GM19043 (cell line): ENCODE measurements around the gene NAALADL2.
"Not testable (repeated sequence)": the region's sequence is repeated elsewhere in the genome, so short reads cannot be mapped to it uniquely, and the experiment has no call there.

Experiments used
- ATAC-seq: cut with Tn5 transposase; IDR thresholded peaks from one replicate; pipeline ENCODE4 v1.9.1; 2021; ENCODE audit warnings: low read depth; ENCODE audit not compliant: unreplicated experiment

Gene NAALADL2

DNA sequence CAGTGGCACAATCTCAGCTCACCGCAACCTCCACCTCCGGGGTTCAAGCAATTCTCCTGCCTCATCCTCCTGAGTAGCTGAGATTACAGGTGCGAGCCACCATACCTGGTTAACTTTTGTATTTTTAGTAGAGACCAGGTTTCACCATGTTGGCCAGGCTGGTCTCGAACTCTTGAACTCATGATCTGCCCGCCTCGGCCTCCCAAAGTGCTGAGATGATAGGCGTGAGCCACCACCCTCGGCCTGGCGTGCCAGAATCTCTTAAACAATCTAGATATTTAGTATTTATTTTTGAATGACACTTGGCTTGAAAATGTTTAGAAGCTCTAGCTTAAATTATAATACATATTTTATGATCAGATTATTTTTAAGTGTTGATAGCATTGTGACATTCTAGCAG lies 755.0 kb downstream of the NAALADL2 start:
- not testable (repeated sequence) for ATAC-seq

DNA sequence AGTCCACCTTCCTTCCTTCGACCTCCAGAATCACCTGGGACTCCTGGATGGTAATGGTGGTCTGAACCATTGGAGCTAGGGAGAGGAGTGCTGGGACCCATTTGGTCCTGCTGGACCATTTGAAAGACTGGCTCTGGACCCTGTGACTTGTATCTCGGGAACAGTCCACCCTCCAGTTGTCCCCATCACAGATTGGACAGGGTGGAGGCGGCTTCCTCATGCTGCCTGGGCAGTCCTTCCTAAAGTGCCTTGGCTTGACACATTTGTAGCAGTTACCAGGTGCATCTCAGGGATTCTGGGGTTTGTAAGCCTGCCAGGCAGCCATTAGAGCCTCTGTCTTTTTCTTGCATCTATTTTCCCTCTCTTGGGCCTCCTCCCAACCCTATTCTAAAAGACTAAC lies 758.1 kb downstream of the NAALADL2 start:
- ATAC-seq = no peak

DNA sequence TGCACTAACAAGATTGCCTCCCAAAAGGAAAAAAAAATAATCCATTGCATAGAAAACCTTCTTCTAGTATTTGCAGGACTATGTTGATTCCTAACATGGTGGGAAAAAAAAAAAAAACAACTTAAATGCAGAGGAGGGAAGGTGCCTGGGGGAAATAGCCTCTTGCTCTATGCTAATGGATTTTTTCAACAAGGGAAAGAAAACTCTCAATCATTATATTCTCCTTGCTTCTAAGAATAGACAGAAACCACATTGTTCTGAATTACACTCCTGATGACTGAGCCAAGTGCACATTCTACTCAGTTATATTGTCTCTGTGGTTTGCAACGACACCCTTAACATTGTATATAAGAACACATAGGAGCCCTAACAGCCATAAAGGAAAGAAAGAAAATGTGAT lies 760.2 kb downstream of the NAALADL2 start:
- no peak for ATAC-seq

DNA sequence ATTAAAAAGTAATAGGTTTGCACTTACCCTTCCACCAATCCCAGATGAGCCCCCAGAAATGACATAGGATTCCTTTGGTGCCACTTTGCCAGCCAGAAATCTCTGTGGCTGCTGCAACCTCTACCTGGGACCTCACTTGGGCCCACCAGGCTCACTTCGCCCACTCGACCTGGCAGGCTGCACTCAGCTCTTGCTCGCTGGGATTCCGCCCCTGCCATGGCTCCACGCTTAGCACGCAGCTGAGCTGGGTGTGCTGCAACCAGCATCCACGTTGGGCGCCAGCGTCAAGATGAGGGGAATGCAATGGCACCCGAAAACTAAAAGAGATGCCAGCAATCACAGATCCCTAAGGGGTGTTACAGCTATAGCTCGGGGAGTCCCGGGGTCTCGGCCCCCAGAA lies 761.0 kb downstream of the NAALADL2 start:
- ATAC-seq = no peak

DNA sequence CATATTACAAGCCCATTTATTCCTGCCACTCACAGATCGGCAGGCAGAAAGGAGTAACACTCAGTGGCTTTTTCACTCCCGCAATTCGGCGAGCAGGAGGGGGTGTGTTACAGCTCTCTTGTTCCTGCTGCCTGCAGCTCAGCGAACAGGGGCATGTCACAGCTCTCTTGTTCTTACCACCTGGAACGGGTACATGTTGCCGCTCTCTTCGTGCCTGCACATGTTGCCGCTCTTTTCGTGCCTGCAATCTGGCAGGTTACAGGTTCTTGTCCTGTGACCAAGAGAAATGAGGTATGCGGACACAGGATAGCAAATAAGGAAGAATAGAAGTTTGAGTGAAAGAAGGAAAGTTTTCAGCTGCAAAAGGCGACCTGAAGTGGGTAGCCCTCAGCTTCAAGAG lies 761.4 kb downstream of the NAALADL2 start:
- no peak for ATAC-seq

DNA sequence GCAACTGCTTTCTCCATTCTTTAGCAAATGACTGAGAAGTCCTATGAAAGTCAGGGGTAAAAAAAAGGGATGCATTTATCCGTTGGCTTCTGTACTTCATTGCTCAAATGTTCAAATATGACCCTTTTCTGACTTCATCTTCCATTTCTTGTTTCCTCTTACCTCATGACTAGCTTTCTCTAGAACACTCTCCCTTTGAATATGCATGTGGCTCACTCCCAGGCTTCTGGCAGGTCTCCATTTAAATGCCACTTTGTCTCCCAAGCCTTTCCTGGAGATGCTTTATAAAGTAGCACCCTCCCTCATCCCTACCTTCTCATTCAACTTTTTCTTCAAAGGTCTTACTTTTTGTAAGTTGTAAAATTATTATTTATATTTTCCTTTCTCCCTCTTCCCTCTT lies 781.8 kb downstream of the NAALADL2 start:
- no peak for ATAC-seq

DNA sequence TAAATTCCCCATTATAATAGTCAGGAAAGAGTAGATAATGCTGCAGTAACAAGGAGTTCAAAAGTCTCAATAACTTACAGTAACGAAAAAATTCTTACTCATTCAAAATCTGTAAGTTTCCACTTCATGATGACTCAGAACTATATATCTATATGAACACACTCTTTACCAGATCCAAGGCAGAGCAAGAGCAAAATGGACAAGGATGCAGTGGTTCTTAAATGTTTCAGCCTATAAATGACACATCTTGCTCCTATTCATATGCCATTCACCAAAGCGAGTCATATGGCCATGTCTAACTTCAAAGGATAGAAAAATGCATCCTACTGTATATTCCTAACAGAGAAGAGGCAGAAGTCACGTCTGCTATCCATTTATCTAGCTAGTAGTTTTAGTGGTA lies 787.7 kb downstream of the NAALADL2 start:
- no peak for ATAC-seq

DNA sequence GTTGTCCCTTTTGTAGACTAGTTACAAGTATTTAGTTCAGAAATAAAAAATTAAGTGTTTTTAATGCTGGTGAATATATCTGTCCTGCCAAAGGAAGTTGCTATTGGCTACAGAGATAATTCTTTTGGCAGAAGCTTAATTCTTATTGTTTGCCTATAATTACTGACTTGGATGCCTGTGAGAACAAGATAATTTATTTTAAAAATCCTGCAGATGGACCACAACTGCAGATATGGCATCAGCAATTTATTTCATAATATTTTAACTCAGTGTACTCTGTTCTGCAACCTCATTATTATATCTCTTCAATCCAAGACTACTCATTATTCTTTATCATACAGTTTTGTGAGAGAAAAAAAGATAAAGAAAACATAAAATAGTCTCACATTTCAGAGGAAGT lies 789.8 kb downstream of the NAALADL2 start:
- no peak for ATAC-seq

DNA sequence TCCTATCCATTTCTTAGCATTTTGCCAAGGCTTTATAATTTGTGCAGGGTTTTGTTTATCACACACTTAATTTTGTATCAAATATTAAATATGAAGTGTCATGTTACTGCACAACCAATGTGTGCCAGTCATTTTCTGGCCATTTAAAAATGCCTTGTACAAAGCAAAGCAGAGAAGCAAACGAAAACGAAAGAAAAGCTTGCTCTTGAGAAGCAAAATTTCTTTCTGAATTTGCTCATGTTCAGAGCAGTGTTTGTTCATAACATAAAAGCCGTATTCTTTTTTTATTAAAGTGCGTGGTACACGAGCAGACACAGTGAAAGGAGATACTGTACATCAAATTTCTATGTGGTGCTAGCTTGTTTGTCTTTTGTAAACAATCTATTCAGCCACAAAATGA lies 792.6 kb downstream of the NAALADL2 start:
- ATAC-seq = no peak

DNA sequence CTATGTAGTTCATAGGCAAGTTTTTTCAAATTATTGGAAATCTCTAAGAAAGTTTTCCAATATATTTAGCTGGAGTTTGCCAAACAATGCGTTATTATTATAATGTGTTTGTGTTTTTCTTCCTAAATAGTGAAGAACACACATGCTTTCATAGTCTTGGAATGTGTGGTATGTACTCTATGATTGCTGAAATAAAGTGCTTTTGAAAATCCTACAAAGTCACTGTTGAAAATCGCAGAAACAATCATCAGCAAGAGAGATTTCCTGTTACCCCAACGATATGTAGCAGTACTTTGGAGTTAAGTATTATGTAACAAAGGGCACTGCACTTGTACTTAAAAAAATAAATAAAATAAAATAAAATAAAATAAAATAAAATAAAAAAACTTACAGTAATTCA lies 796.2 kb downstream of the NAALADL2 start:
- ATAC-seq = no peak

DNA sequence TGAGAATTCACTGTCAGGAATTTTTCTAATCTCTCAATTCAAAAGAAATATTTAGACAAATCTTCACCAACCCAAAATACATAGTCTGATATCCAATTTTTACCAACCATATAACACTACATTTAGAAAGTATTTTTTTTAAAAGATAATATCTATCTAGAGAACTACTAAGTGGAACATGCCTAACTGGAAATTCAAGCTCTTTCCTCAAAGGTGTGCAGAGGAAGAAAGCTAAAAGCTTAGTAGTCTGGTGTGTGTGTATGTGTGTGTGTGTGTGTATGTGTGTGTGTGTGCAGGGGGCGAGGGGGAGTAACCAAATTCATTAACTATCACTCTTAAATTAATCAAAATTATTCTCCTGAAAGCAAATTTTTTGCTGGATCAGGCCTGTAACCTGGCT lies 797.3 kb downstream of the NAALADL2 start:
- no peak for ATAC-seq

DNA sequence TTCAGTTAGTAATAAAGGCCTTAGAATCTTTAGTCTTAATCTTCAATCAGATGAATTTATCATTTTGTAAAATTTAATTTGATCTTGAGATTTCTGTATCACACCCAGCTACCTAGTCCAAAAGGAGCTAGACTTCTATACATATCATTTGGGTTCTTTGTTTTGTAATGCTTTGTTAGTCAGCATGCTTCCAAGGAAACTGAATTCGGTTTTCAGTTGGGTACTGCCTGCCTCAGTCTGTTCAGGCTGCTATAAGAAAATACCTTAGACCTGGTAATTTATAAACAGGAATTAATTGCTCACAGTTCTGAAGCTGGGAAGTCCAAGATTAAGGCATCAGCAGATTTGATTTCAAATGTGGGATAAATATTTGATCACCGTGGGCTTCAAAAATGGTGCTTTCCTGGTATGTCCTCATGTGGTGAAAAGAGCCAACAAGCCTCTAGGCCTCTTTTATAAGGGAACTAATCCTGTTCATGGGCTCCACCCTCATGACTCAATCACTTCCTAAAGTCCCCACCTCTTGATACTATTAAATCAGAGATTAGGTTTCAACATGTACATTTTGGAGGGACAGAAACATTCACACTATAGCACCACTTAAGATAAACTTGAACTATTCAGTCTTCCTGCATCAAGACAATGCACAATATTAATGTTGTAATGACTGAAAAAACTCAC lies 800.7 kb downstream of the NAALADL2 start:
- no peak for ATAC-seq

DNA sequence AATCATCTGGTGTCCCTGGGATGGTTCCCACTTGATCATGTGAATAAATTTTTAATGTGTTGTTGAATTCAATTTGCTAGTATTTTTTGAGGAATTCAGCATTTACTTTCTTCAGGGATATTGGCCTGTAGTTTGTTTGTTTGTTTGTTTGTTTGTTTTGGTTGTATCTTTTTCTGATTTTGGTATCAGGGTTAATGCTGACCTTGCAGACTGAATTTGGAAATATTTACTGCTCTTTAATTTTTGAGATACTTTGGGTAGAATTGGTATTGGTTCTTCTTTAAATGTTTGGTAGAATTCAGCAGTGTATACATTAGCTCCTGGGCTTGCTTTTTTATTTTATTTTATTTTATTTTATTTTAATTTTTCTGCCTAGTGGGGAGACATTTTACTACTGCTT lies 803.7 kb downstream of the NAALADL2 start:
- ATAC-seq = no peak

DNA sequence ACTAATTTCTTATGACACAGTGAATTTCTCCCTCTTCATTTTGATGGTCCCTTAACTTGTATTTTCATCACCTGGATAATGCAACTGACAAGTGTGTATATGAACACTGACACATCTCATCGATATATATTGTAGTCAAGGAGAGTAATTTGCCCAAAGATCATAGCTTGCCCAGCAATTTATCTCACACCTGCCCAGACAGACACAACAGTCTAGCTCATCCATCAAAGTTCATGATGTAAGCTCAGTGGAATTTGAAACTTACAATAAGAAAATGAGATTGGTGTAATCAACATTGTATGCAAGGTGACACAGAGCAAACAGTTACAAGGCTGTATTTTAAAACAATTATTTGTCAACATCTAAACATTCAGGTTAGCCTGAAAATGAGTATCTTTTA lies 805.8 kb downstream of the NAALADL2 start:
- no peak for ATAC-seq

DNA sequence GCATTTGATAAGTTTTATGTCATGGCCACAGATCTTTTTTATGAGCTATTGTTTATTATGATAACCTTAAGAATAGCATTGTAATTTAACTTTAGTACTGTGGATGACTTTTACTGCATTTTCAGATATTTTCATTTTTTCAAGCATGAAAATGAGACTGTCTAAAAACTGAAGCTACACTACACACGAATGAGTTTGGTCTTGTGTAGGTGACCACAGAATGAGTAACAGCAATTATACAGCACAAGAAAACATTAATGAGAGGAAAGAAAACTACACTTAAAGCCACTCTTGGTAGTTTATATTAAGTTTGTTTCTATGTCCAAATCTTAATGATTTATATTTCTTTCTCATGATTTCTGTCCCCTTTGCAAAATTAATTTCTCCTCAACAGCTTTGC lies 809.2 kb downstream of the NAALADL2 start:
- no peak for ATAC-seq

DNA sequence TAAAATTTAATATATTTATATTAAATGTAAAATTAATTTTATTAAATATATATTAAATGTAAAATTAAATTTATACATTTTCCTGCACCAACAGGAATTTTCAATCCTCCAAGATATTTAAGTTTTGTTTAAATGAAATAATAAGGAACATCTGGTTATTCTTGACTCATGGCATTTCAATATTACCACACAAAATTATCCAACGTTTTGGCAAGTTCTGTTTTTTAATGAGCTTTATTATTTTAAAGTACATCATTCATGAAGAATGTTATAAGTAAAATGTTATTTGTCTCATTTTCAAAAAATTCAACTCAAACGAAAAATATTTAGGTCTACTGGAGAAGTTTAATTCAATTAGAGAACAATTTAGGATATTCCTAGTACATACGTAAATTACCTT lies 811.4 kb downstream of the NAALADL2 start:
- no peak for ATAC-seq

DNA sequence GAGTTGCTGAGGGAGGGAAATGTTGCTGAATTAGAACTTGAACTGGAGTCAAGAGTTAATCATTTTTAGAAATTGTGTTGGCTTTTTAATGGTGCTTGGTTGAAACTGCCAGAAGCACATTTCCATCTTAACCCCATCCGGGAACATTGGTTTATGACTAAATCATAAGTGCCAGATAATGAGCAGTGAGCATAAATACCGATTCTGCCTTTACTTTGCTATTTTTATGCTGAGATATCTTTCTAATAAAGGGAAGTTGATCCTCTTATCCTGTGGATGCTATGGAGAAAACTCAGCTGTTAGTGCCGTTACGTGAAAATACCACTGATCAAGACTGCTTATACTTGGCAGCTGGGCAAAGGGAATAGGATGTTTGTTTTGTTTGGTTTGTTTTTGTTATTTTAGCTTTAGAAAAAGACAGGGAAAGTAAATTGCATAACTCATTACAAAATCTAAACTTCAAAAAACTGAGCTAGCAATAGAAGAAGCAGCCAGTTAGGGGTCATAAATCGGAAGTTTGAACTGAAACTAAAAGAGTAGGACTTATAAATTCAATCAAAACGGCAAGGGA lies 813.1 kb downstream of the NAALADL2 start:
- no peak for ATAC-seq

DNA sequence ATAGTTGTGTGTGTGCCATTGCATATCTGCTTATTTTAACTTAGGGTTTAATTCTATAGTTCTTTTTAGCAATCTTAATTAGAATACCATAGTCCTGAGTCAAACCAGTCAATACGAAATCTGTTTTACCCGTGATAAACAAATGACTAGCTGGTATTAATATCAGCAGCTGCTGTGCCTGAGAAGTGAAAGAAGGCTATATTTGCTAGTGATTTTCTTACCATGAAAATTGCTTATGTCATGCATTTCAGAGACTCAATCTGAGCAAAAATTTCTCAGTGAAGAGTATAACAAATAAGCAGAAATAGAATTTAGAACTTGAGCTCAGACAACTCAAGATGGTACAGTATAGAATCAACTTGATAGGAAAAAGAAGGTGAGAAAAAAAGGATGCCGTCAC lies 820.4 kb downstream of the NAALADL2 start:
- no peak for ATAC-seq

DNA sequence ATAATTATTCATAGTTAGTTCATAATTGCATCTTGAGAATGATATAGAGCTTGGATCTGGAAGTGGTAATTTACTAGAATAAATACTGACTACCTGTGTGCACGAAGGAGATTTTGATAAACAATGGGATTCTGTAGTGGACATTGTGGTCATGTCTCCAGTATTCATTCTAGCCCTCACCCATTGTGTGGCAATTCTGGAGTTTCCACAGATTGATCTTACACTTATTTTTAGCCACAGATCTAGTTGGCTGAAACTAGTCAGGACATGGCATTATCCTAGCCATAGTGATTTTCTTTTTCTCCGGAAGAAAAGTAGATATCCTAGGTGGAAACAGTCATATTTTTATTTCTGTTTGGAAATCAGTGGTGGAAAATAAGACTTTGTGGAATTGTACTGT lies 833.1 kb downstream of the NAALADL2 start:
- no peak for ATAC-seq

DNA sequence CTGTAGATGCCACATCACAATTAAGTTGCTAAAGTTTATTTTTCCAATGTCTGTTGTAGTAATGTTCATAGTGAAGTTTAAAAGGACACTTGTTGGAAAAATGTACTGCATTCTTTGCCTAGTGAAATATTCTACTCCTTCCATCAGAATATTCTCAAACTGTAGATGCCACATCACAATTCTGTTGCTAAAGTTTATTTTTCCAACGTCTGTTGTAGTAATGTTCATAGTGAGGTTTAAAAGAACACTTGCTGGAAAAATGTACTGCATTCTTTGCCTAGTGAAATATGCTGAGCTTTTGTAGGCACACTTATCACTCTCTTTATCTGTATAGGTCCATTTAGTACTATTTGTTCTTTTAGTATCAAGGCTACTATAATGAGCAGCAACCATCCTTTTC lies 836.1 kb downstream of the NAALADL2 start:
- no peak for ATAC-seq

DNA sequence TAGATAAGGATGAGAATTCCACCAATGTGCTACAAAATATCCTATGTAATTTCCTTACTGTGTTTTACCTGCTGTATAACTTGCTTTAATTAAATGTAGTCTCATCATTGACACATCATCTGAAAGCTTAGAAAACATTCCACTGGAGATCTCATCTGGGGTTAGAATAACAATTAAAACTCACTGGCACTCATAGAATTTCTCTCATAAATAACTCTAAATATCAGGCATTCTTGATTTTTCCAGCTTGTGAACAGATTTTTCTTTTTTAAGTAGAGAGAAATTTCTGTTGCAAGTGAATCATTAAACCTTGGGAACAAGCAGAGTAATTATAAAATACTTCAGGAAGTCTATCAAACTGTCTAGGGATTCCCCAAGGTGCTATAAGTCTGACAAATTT lies 843.8 kb downstream of the NAALADL2 start:
- no peak for ATAC-seq

DNA sequence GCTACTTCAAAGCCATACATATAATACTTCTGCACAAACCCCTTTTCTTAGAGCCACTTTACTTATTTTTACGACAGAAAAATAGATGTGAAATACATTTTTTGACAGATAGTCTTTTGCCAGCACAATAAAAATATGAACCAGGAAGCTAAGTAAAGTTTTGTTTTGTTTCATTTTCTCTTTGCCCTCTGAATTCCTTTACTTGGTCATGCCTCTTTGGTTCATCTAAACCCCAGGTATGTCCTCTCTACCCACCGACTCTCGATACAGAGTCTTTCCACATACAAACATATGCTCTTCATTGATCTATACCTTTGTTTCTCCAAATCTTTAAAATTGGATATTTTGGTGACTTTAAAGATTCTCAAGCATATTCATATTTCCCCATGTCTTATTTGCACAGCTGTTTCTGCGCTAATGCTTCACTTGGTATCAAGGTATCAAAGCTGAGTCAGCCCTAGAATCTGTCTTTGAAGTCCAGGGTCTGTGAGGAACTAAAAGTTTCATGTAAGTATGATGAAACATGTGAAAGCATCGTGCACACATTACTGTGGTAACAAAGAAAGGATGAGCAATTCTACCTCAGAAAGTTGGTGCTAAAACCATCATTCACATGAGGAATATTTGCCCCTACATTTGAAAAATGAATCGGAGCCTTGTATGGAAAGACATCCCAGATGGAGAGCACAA lies 845.4 kb downstream of the NAALADL2 start:
- ATAC-seq = no peak
